ENCODE results near the gene IYD.

Gene IYD

DNA sequence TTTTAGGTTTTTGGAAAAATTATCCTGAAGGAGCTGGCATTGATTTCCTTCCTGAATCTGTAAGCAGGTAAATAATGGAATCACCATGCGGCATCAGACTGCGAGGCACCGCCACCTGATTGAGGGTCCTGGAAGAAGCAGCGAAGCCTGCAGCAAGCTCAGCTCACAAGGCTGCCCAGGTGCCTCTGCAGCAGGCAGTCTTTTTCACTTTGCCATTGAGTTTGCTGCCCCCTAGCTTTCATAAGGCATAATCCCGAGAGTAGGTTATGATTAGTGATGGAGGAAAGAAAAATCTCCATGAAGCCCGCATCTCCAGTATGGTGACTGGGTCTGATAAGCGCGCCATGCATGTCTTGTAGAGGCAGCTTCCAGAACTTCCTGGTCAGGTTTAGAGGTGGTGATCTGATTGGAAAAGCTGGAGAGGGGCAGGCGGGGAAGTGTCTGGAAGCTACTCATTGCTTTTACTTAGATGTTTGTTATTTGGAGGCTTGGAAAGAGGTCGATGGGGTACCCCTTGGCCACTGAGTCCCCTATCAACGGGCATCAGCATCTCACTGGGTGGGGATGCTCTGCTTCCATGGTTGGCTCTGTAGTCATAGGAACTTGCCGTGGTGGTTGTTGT is 26.7 kb downstream of the IYD start:
- DNase-seq, result peak; percentile 53 to 75

DNA sequence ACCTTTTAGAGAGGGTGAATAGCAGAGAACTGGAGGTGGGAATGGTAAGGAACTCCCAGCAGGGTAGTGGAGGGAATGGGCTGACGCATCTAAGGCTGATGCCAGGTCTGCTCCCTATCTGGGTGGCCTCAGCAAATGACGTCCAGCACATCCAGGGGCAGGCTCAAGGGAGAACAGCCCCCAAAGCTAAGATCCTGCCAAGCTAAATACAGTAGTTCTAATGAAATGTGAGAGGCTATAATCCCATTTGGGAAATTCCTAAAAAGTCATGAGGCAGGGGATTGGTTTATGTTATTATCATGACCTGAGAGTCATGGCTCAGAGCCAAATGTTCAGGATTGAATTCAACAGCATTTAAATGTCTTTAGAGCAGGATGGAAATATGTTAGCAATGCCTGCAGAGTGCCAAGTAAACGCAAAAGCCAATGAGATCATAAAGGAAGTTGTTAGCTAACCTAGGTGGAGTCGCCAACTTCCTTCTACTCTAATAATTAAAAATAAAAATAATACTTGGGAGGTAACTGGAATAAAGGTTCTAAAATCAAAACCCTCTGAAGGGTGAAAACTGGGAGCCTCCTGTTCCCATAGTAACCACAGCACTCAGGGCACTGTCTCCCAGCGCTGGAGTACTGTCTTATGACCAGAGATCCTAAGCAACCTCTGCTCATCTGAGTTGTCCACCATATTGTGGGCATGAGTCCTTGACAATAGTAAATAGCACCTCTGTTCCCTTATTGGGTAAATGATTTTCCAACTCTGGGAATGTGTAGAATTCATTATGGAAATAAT is 34.8 kb downstream of the IYD start:
- no peak for DNase-seq

DNA sequence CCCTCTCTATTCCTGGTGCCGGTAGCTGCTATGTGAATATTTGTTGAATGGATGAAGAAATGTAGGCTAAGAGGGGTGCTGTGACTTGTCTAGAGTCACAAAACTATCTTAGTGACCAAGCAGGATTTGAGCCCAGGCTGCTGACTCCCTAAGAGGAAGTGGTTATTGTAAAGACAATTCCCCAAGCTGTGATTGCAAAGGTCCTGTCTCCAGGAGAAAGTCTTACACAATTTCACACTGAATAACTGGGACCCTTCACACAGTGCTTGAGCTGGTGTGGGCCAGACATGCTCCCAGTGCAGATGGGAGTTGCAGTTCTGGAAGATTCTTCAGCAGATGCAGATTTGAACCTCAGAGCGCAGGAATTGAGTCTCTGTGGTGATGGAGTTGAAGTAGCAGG is 38.1 kb downstream of the IYD start:
- no peak for DNase-seq

GRCh38 chr6:150408842-150409241 is 40.0 kb downstream of the IYD start:
- DNase-seq, result no peak

GRCh38 chr6:150409576-150410066 is 40.8 kb downstream of the IYD start:
- peak; percentile 29 to 35 for DNase-seq

- DNase-seq, result no peak
Measured at GRCh38 chr6:150410399-150410798, 41.6 kb downstream of the IYD start.

- no peak for DNase-seq
Measured at GRCh38 chr6:150410906-150411305, 42.1 kb downstream of the IYD start.

- no peak for DNase-seq
Measured at GRCh38 chr6:150412221-150412620, 43.4 kb downstream of the IYD start.

- no peak for DNase-seq
Measured at GRCh38 chr6:150413198-150413597, 44.4 kb downstream of the IYD start.

GRCh38 chr6:150413781-150414281 is 45.0 kb downstream of the IYD start:
- DNase-seq, result no peak

DNA sequence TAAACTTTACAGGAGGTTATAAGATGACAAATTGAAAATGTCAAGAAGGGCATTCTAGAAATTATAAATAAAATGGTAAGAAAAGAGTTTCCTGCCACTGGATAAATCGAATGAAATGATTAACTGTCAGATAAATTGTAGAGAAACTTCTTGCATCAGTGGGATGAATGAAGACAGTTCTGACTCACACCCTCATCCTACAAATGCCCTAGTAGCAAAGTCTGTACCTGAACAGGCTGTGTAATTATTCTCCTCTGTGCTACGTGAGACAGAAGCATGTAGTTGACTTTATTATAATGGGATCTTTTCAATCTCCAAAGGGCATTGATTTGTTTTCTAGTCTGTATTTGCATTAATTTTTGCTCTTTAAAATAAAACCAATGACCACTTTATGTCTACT is 47.3 kb downstream of the IYD start:
- DNase-seq, result no peak

GRCh38 chr6:150417250-150417649 is 48.4 kb downstream of the IYD start:
- no peak for DNase-seq

DNA sequence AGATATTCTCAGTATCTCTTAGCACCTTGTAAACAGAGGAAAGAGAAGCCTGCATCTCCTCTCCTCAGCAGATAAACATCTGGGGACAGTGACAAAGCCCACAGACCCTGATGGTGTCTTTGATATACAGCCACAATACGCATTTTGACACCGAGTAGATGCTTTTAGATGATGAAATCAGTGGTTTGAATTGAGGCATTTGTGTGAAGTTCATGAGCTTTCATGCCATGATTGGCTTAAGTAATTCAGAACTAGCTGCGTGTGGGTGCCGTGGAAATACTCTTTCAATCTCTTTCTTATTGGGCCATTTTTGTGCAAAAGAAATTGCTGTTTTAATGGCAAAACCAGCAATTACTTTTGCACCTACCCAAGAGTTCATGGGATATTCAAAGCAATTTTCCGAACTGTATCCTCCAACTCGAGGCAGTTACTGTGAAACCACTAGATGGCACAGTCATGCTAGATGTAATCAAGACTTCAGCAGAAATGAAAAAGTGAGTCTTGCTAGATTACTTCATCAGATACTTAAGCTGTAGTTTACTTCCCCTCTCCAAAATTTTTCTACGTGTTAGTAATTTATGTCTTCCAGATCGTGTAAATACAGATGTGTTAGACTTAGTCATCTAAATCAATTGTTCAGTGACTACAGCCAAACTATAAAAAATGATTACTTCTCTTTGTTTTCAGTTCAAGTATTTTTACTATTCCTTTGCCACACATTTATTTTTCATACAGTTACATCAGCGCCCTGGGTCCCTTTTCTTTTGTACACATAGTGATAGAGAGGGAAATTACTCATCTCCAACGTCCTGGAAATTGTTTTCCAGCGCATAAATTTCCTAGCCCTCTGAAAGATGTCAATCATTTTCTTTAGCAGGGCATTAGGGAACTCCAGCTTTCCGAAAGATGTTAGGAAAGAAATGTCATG is 49.4 kb downstream of the IYD start:
- peak; percentile 90 to 91 for DNase-seq

GRCh38 chr6:150418827-150419594 is 50.2 kb downstream of the IYD start:
- DNase-seq, result peak; percentile 50 to 64

DNA sequence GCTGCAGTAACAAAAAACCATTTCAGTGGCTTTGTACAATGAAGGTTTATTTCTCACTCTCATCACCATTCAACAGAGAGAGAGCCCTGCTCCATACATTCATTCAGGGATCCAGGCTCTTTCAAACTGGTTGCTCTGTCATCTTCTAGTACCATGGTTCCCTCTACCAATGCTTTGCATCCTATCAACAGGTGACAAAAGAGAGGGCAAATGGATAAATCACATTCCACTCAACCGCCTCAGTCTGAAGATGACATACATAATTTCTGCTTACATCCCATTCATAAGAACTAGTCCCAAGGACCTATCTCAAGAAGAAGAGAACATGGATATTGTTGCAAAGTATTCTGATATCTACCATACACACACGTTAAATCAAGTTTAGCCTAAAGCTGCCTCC is 51.6 kb downstream of the IYD start:
- no peak for DNase-seq

DNA sequence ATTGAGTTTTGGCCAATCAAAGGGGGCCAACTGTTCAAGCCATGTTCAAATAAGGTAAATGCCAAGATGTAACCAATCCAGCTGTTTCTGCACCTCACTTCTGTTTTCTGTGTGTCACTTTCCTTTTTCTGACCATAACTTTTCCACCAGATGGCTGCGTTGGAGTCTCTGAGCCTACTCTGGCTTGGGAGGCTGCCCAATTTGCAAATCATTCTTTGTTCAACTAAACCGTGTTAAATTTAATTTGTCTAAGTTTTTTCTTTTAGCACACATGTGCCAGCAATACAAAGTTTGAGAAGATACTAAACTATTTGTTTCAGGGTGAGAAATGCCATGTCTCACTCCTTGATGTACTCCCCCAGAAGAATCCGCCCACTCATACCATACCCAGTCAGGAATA is 52.1 kb downstream of the IYD start:
- no peak for DNase-seq

DNA sequence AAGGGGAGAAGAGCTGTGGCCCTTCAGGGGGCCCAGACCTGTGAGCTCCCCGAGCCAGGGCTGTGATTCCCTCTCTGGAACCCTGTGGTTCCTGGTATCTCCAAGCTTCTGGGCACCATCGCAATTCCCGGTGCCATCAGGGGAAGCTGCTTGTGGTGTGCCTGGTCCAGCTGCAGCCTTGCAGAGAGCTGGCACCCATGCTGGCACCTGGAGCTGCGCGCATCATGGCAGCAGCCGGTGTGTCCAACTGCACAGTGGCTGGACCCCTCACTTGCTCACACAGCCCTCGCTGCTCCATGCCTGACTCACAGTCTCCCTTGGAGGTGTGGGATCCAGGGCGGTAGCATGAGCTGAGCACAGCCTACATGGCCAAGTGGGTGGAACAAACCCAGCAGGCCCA is 56.7 kb downstream of the IYD start:
- no peak for DNase-seq

DNA sequence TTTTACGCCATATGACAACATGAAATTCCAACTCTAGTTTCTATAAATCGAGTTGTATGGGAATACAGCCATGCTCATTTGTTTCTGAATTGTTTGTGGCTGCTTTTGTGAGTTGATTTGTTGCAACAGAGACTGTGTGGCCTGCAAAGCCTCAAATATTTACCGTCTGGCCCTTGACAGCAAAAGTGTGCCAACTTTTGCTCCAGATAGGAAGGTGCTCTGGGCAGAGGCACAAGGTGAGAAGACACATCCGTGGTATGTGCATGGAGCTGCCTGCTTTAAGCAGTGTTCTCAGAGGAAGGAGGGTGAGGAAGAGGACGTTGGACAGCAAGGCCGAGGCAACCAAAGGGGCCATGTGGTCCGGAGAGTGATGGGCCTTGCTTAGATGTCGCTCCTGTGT is 57.4 kb downstream of the IYD start:
- no peak for DNase-seq

GRCh38 chr6:150427037-150427602 is 58.3 kb downstream of the IYD start:
- no peak for DNase-seq

- DNase-seq, result no peak
Measured at GRCh38 chr6:150427843-150428242, 59.0 kb downstream of the IYD start.

- no peak for DNase-seq
Measured at GRCh38 chr6:150430815-150431214, 62.0 kb downstream of the IYD start.

GRCh38 chr6:150435360-150435759 is 66.5 kb downstream of the IYD start:
- no peak for DNase-seq

Measured in Kasumi-1 (cell line).